MM.1S (cell line): ENCODE data around the gene SEC22A.

ENCODE experiments used
- DNase-seq: peaks from one replicate; pipeline ENCODE4 v3.0.0-alpha.2; 2015
- H2AFZ ChIP-seq: fragments of 300-600 bp; sonication (generic); 2 replicates; pipeline ENCODE4 v1.6.0; 2016; ENCODE audit warnings: antibody characterized with exemption, low read length
- H3F3A ChIP-seq: fragments of 300-600 bp; sonication (generic); 2 replicates; pipeline ENCODE4 v1.6.1; 2016; ENCODE audit warnings: mild to moderate bottlenecking, antibody characterized with exemption, low read length, moderate library complexity, mixed read lengths; ENCODE audit not compliant: insufficient read depth
- H3K27ac ChIP-seq: fragments of 300-600 bp; sonication (generic); 2 replicates; pipeline ENCODE4 v1.5.1; 2016; ENCODE audit warnings: mild to moderate bottlenecking, low read length
- H3K27me3 ChIP-seq: fragments of 300-600 bp; sonication (generic); replicated peaks from 2 replicates; pipeline ENCODE4 v1.6.0; 2016; ENCODE audit warnings: low read length; ENCODE audit not compliant: insufficient read depth
- H3K36me3 ChIP-seq: fragments of 300-600 bp; sonication (generic); replicated peaks from 2 replicates; pipeline ENCODE4 v1.6.1; 2016; ENCODE audit warnings: mild to moderate bottlenecking, low read length, mixed read lengths; ENCODE audit not compliant: insufficient read depth
- H3K4me1 ChIP-seq: fragments of 300-600 bp; sonication (generic); 2 replicates; pipeline ENCODE4 v1.6.1; 2016; ENCODE audit warnings: low read length, mixed read lengths
- H3K4me2 ChIP-seq: fragments of 300-600 bp; sonication (generic); 2 replicates; pipeline ENCODE4 v1.6.0; 2016; ENCODE audit warnings: low read depth, low read length
- H3K4me3 ChIP-seq: fragments of 300-600 bp; sonication (generic); 2 replicates; pipeline ENCODE4 v1.5.1; 2016; ENCODE audit warnings: low read length, mixed read lengths
- H3K79me2 ChIP-seq: fragments of 300-600 bp; sonication (generic); 2 replicates; pipeline ENCODE4 v1.6.1; 2016; ENCODE audit warnings: mixed run types, low read length, mixed read lengths
- H3K9ac ChIP-seq: fragments of 300-600 bp; sonication (generic); 2 replicates; pipeline ENCODE4 v1.6.1; 2016; ENCODE audit warnings: low read length, mixed read lengths
- H3K9me2 ChIP-seq: fragments of 300-600 bp; sonication (generic); replicated peaks from 2 replicates; pipeline ENCODE4 v1.6.1; 2016; ENCODE audit warnings: mild to moderate bottlenecking, low read length, mixed read lengths; ENCODE audit not compliant: insufficient read depth
- H3K9me3 ChIP-seq: fragments of 300-600 bp; sonication (generic); replicated peaks from 2 replicates; pipeline ENCODE4 v1.6.1; 2016; ENCODE audit warnings: mild to moderate bottlenecking, low read length, mixed read lengths; ENCODE audit not compliant: insufficient read depth
- H4K20me1 ChIP-seq: fragments of 300-600 bp; sonication (generic); 2 replicates; pipeline ENCODE4 v1.6.1; 2016; ENCODE audit warnings: mild to moderate bottlenecking, low read length, moderate library complexity, mixed read lengths; ENCODE audit not compliant: insufficient read depth
- CTCF ChIP-seq: fragments of 300-600 bp; sonication (generic); IDR thresholded peaks from 2 replicates; pipeline ENCODE4 v1.5.1; 2016; ENCODE audit warnings: antibody characterized with exemption, low read length, mixed read lengths
- EZH2 ChIP-seq: fragments of 300-600 bp; sonication (generic); optimal IDR thresholded peaks from 2 replicates; pipeline ENCODE3; 2017; ENCODE audit warnings: low read depth, mild to moderate bottlenecking, antibody characterized with exemption, low read length, mixed read lengths
- EZH2phosphoT487 ChIP-seq: fragments of 300-600 bp; sonication (generic); IDR thresholded peaks from 2 replicates; pipeline ENCODE4 v1.6.1; 2018; ENCODE audit warnings: antibody characterized with exemption, low read length

The SEC22A gene

GRCh38 chr3:123285479-123285878 is 83.7 kb downstream of the SEC22A start:
- Histone ChIP-seq H3K4me1 (no peaks in the 10 kb centered on the region), H3K27me3 (no peaks in the 10 kb centered on the region), H3K27ac (no peak overlapping the region), H3K4me2 (no peak overlapping the region), H3K4me3 (no peak overlapping the region), H3K9me2 (no peaks in the 10 kb centered on the region), H3F3A (no peaks in the 10 kb centered on the region), H2AFZ (no peak overlapping the region), H3K79me2 (no peaks in the 10 kb centered on the region), H3K9me3 (no peaks in the 10 kb centered on the region), H3K36me3 (no peaks in the 10 kb centered on the region), H3K9ac (no peak overlapping the region), H4K20me1 (no peaks in the 10 kb centered on the region)
- TF ChIP-seq EZH2 (no peak), EZH2phosphoT487 (no peak), CTCF (no peak)
- no peak for DNase-seq

GRCh38 chr3:123285931-123286307 is 84.2 kb downstream of the SEC22A start:
- H3K4me3 ChIP-seq, result no peak overlapping the region
- no peaks in the 10 kb centered on the region for H3K4me1 ChIP-seq
- no peaks in the 10 kb centered on the region for H3F3A ChIP-seq
- DNase-seq, result no peak
- no peak overlapping the region for H2AFZ ChIP-seq
- H3K9me2 ChIP-seq, result no peaks in the 10 kb centered on the region
- TF ChIP-seq EZH2 (no peak), CTCF (no peak), EZH2phosphoT487 (no peak)
- H3K4me2 ChIP-seq, result no peak overlapping the region
- H3K79me2 ChIP-seq, result no peaks in the 10 kb centered on the region
- H3K27me3 ChIP-seq, result no peaks in the 10 kb centered on the region
- no peaks in the 10 kb centered on the region for H3K36me3 ChIP-seq
- H3K27ac ChIP-seq, result no peak overlapping the region
- H3K9me3 ChIP-seq, result no peaks in the 10 kb centered on the region
- no peaks in the 10 kb centered on the region for H4K20me1 ChIP-seq
- no peak overlapping the region for H3K9ac ChIP-seq

DNA sequence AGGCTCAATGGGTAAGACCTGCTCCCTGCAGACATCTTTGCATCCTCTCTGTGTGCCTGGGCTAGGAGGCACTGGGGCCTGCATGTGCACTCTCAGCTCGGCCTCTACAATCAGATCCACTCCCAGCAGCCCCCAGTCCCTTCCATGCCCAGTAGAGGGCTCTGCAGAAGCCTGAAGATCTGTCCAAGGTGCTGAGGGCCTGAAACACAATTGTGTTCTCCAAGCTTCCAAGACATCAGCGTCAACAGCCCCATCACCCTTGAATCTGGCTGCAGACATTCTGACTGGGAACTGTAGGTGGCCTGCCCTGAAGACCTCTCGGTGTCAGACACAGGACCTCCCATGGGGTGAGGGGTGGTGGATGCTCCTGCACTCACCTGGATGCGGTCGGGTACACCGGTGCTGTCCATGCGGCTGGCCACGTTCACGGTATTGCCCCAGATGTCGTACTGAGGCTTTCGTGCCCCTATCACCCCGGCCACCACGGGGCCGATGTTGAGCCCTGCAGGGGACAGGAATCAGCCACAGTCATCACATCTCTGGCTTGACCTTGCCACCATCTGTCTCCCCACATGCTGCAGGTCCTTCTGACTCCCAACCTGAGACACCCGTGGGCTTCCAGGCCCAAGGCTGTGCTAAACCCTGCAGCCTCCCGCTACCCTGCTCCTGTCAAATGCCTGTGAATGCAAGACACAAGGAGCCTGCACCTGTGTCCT is 84.7 kb downstream of the SEC22A start:
- no peak overlapping the region for H3K9ac ChIP-seq
- 0 out of 2 replicates have a peak, but pooled peaks cover 2% of the 10 kb centered on the region for H3K27me3 ChIP-seq
- H3K4me3 ChIP-seq, result no peak overlapping the region
- no peak overlapping the region for H3K4me2 ChIP-seq
- peak; percentile 53 for DNase-seq
- no peaks in the 10 kb centered on the region for H3F3A ChIP-seq
- H3K9me3 ChIP-seq, result no peaks in the 10 kb centered on the region
- no peaks in the 10 kb centered on the region for H3K4me1 ChIP-seq
- no peak overlapping the region for H3K27ac ChIP-seq
- H2AFZ ChIP-seq, result no peak overlapping the region
- no peaks in the 10 kb centered on the region for H3K79me2 ChIP-seq
- H3K36me3 ChIP-seq, result no peaks in the 10 kb centered on the region
- no peaks in the 10 kb centered on the region for H4K20me1 ChIP-seq
- no peaks in the 10 kb centered on the region for H3K9me2 ChIP-seq
- TF ChIP-seq EZH2, result no peak
- TF ChIP-seq CTCF, result peak; percentile 82
- no peak for TF ChIP-seq EZH2phosphoT487
